GM18517 (cell line): ENCODE data around the gene SFXN4.
A peak's percentile ranks its signal among the peaks of the same experiment; 100 is the strongest.
"Not testable (repeated sequence)": the region's sequence is repeated elsewhere in the genome, so short reads cannot be mapped to it uniquely, and the experiment has no call there.

ENCODE experiments used
- ATAC-seq: cut with Tn5 transposase; IDR thresholded peaks from one replicate; pipeline ENCODE4 v1.9.1; 2021; ENCODE audit warnings: mild to moderate bottlenecking, moderate library complexity; ENCODE audit not compliant: unreplicated experiment

Gene SFXN4

DNA sequence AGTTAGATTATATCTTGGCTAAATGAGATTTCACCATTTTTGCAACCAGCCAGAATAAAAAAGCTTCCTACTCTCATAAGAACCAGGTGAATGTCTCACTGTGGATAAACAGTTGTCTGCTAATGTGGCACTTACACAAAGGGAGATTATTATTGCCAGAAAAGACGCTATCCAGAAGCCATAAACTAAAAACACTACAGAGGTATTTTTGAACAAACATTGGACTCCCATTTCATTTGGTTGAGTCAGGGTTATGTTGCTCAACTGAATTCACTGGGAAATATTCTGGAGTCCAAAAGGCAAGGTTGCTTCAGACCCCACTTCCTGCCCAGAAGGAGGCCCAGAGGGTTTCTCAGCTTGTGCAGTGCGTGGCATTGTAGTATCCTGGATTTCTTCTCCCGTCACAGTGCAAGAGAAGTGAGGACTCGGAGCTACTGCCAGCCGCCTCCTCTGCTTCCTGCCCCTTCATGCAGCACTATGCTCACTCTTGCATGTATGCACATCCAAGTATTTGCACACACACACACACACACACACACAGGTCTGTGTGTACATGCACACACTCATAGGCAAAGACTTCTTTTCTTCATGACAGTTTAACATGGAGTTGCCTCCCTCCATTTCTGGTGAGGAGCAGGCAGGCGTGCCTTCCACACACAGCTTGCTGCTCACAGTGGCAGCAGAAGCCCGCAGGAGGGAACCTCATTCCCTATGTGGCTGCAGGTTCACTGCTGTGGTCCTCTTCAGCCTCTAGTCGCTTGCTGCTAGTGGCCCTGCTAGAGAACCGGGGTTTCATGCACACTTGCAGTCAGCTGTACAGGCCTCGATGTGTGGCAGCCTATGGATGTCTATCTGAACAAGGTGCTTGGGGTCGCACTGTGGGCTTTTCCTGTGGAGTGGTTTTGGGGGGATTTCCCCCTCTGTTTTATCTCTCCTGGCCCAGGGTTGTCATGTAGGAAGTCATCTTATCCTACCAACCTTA lies 51.5 kb downstream of the SFXN4 start:
- ATAC-seq: no peak

DNA sequence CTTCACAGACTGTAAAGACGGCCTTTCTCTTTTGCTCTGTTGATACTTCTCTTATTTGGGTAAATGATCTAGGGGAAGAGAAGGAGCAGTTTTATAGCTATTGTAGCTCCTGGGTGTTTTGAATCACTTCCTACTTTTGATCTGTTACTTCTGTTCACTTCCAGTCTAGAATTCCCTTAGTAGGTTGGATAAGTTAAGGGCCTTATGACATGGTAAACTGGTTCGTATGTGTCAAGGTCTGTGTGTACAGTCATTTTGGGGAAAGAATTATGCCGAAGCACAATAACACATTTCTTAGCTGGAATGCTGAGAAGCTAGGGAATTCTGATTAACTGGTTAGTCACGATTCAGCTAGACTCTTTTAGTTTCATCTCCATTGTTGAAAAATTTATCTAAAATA lies 53.5 kb downstream of the SFXN4 start:
- ATAC-seq: no peak

DNA sequence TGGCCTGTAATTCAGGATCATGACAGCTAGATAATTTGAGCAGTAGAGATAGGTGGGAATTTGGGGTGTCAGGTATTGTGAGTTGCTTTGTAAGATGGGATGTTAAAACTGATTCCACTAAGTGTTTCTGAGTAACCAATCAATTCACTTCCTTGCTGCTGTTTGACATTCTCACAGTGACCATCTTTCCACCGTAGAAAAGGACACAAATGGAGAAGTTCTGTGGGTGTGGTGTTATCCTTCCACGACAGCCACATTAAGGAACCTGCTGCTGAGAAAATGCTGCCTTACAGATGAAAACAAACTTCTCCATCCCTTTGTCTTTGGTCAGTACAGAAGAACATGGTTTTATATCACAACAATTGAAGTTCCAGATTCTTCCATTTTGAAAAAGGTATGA lies 57.7 kb downstream of the SFXN4 start:
- not testable (repeated sequence) for ATAC-seq

DNA sequence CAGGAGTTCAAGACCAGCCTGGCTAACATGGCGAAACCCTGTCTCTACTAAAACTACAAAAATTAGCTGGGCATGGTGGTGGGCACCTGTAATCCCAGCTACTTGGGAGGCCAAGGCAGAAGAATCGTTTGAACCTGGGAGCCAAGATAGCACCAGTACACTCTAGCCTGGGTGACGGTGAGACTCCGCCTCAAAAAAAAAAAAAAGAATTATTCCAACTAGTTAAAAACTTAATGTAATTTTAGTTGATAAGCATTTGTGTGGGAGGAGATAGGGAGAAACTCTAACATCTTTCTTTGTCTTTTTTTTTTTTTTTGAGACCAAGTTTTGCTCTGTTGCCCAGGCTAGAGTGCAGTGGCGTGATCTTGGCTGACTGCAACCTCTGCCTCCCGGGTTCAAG lies 58.4 kb downstream of the SFXN4 start:
- not testable (repeated sequence) for ATAC-seq

DNA sequence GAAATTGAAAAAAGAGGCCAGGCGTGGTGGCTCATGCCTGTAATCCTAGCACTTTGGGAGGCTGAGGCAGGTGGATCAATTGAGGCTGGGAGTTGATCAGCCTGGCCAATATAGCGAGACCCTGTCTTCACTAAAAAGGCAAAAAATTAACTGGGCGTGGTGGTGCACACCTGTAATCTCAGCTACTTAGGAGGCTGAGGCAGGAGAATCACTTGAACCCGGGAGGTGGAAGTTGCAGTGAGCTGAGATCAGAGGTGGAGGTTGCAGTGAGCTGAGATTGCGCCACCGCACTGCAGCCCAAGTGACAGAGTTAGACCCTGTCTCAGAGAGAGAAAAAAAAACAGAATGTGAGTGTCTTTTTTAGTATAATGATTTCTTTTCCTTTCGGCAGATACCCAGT lies 59.6 kb downstream of the SFXN4 start:
- not testable (repeated sequence) for ATAC-seq

DNA sequence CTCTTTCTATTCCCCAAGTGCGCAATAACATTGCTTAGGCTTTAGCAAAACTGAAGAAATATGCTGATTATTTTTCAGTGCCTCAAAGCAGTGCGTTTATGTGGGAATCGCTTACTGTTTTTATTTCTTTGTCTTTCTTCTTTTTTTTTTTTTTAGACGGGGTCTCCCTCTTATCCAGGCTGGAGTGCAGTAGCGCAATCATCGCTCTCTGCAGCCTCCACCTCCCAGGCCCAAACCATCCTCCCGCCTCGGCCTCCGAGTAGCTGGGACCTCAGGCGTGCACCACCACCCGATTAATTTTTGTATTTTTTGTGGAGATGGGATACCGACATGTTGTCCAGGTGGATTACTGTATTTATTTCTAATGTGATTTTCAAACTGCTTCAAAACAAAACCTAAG lies 60.4 kb downstream of the SFXN4 start:
- ATAC-seq: no peak

DNA sequence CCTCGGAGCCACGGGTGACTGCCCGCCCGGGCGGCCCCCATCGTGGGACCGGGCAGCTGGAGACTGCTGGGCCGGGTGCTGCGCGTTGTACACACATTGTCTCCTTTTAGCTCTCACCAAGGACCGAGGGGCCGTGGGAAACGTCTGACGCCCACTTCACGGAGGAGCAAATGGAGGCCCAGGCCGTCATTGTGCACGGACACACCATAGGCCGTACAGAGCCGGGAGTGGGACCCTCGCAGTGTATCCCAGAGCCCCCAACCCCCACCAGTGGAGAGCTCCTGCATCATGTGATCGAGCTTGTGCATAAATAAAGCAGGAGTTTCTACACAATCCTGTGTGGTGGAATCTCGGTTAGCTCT lies 60.9 kb downstream of the SFXN4 start:
- no peak for ATAC-seq

DNA sequence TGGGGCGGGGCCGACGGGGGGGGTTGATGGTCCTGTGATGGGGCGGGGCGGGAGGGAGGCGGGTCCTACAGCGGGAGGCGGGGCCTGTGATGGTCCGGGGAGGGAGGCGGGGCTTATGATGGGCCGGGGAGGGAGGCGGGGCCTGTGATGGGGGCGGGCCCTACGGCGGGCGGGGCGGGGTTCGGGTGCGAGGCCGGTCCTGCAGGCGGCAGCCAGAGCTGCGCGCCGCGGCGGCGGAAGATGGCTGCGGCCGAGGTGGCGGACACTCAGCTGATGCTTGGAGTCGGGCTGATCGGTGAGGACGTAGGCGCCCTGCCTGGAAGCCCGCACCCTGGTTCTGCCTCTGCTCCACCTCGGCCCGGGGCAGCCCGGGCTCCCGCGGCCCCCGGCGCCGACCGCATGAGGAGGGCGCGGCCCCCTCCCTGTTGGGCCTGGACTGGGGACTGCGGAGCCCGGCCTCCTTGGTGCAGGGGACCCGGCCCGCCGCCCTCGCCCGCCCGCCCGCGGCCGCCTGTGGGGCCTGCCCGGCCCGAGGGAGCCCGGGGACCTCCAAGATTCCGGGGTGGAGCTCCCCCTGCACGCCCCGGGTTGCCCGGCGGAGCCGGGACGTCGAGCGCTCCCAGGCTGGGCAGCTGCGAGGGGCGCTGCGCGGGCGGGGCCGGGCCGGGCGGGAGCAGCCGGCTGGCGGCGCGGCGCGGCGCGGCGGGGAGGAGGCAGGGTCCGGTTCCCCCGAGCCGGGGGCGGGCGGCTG lies 61.4 kb downstream of the SFXN4 start, which contains the start of gene DENND10:
DENND10 (plus strand) TSS at position 211 of the 751 bp plus-strand sequence; CDS start at position 241, 30 bp downstream.
- ATAC-seq: peak; percentile 76

DNA sequence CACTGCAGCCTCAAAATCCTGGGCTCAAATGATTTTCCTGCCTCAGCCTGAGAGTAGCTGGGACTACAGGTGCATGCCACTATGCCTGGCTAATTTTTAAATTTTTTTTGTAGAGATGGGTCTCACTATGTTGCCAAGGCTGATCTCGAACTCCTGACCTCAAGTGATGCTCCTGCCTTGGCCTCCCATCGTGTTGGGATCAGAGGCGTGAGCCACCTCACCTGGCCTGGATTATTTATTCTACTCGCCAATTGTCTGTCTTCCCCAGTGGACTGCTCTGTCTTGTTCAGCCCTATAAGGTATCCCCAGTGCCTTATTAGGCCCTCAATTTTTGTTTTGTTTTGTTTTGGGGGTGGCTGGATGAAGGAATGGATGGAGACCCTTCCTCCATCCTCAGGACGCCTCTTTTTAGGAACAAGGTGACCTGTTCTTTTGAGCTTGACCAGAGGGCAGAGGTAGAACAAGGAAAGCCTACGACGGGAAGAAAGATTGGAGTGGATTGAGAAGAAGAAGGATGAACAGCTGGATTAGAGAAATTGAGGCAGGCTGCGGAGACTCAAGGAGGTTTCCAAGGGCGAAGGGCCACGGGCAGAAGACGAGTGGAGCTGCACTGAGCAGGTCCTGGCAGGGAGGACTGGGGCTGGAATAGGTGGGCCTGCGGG lies 62.1 kb downstream of the SFXN4 start:
- ATAC-seq: no peak

DNA sequence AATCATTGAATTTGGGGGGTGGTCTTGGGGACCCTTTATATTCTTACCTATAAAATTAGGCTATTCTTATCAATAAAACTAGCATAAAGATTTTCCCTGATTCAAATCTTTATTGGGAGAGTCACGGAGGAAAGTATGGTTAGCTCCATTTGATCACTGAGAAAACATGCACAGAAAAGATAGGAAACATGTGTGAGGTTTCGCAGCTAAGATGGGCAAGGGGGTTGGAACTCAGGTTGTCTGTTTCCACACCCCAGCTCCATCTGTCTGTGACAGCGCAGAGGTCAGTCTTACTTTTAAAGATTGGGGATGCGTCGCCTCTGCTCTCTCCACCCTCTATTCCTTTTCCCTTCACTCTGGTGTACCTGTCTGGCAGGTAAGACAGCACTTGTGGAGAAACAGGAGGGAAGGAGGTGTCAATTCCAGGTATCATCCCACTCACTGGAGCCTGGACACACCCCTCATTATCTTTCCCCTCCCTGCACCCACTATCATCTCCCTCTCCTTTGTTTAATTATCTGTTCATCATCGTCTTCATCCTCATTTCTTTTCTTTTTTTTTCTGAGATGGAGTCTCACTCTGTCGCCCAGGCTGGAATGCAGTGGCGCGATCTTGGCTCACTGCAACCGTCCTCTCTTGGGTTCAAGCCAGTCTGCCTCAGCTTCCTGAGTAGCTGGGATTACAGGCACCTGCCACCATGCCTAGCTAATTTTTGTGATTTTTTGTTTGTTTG lies 64.0 kb downstream of the SFXN4 start:
- ATAC-seq: no peak

DNA sequence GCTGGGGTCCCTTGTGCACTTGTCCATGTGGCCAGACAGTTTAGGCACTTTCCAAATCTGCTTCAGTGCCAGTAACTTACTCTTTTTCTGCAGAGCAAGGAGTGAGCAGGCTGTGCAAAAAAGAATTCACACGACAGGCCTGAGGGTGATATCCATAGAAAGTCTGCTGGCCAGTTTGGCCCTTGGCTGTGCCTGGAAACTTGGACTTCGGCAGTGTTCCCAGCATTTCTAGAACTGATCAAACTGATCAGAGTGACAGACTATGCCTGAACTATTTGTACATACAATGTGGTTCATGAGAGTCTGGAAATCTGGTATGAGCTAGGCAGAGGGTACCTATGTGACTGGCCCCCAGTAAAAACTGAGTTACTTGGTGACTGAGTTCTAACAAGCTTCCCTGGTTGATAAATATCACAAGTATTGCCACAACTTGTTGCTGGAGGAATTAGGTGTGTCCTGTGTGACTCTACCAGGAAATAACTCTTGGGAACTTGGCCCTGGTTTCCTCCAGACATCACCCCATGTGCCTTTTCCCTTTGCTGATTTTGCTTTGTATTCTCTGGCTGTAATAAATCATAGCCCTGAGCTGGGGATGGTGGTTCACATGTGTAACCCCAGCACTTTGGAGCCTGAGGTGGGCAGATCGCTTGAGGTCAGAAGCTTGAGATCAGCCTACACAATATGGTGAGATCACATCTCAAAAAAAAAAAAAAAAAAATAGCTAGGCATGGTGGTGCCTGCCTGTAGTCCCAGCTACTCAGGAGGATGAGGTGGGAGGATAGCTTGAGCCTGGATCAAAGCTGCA lies 64.9 kb downstream of the SFXN4 start:
- no peak for ATAC-seq

DNA sequence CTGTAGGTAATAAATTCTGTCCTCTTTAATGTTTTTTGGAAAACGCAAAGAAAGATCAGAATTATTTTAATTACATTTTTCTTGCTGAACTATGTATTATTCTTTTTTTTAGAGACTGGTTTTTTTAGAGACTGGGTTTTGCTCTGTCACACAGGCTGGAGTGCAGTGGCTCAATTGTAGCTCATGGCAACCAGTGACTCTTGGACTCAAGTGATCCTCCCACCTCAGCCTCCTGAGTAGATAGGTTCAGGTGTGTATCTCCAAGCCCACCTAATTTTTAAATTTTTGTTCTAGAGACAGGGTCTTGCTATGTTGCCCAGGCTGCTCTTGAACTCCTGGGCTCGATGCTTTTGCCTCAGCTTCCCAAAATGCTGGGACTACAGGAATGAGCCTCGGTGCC lies 66.9 kb downstream of the SFXN4 start:
- ATAC-seq: no peak

DNA sequence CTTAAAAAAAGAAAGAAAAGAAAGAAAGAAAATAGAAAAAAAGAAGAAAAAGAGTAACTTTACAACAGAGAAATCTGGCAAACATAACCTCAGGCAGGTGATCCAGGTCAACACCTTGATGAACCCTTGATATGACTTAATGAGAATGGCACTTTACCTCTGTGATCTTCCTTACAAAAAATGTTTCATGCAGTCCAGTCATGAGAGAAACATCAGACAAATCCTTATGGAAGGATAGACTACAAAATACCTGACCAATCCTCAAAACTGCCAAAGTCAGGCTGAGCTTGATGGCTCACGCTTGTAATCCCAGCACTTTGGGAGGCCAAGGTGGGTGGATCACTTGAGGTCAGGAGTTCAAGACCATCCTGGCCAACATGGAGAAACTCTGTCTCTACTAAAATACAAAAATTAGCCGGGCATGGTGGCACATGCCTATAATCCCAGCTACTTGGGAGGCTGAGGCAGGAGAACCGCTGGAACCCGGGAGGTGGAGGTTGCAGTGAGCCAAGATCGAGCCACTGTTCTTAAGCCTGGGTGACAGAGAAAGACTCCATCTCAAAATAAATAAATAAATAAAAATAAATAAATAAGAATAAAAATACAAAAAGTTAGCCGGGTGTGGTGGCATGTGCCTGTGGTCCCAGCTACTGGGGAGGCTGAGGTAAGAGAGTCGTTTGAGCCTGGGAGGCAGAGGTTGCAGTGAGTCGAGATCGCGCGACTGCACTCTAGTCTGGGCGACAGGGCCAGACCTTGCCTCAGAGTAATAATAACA lies 68.7 kb downstream of the SFXN4 start:
- not testable (repeated sequence) for ATAC-seq

DNA sequence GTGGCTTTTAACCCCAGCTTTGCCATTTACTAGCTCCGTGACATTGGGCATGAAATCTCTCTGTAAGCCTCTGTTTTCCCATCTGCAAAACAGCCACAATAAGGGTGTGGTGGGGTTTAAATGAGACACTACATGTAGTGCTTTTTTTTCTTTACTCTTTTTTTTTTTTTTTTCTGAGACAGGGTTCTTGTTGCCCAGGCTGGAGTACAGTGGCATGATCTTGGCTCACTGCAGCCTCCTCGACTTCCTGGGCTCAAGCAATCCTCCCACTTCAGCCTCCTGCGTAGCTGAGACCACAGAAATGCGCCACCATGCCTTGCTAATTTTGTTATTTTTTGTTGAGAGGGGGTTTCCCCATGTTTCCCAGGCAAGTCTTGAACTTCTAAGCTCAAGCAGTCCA lies 69.9 kb downstream of the SFXN4 start:
- ATAC-seq: no peak

DNA sequence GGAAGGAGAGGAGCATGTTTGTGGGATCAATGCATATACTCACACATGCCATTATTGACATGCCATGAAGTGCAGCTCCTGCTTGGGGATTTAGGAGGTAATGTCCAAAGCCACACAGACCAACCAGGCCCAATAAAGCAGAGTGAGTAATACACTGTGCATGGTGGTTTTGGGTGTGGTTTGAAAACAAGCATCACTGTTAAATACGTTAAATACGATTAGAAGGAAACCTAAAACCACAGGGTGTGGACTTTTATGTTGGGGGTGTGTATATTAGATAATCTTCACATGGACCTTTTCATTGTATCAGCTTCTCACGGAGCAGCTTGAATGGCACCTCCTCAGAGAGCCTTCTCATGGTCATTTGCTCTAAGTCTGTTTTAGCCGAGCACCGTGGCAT lies 74.5 kb downstream of the SFXN4 start:
- no peak for ATAC-seq
